H1 (cell line): ENCODE measurements around the gene COG3. TPM values are rescaled to one million over a fixed set of nuclear protein-coding genes. Genes with fewer than 3 reads are reported as not detected.

Source experiments
- CBX5 ChIP-seq: fragments of 300-800, 300-1000 bp; sonication (generic); IDR thresholded peaks from 2 replicates; pipeline ENCODE4 v1.7.1; 2016; ENCODE audit warnings: antibody characterized with exemption, low read length, low read depth
- CHD7 ChIP-seq: fragments of 300-600 bp; sonication (generic); IDR thresholded peaks from 2 replicates; pipeline ENCODE4 v1.7.1; 2012; ENCODE audit warnings: low read length, moderate library complexity, mild to moderate bottlenecking, inconsistent platforms; ENCODE audit not compliant: insufficient replicate concordance
- RAD21 ChIP-seq, 2 experiments: IDR thresholded peaks in 1 of 2; conservative IDR thresholded peaks in 1 of 2; 2 replicates each; pipeline ENCODE4 v1.6.1; 2011; ENCODE audit warnings: low read depth in 2 of 2, low read length in 2 of 2, improper control_type of control experiment in 1 of 2, inconsistent platforms in 1 of 2, mild to moderate bottlenecking in 1 of 2, moderate library complexity in 1 of 2
- SIX5 ChIP-seq: IDR thresholded peaks from 2 replicates; pipeline ENCODE4 v1.6.1; 2011; ENCODE audit warnings: mild to moderate bottlenecking, low read depth, low read length
- polyA plus RNA-seq, 7 experiments: library from polyadenylated mRNA; depleted of rRNA in 3 of 7; stranded (reverse) in 5 of 7; unstranded in 2 of 7; fragments of >200 nt in 5 of 7; fragments of 200-250 nt in 2 of 7; gene quantifications; 1 replicate in 5 of 7; 2 replicates in 1 of 7; 4 replicates in 1 of 7; pipeline versions ENCODE4 v1.2.1 to v1.2.3, GENCODE V29; 2011 to 2013; ENCODE audit warnings: missing spikeins in 2 of 7, mixed read lengths in 2 of 7
- total RNA-seq: library from RNA; stranded (reverse); fragmentation: NEBNext Ultra II Directional; extraction: Animal tissue kit (Norgen Biotek cat#: 25700); gene quantifications from 2 replicates; pipeline ENCODE4 v1.2.1, GENCODE V29; 2021

COG3 gene
- total and polyA plus RNA-seq, 2 of the 8 experiments (the other 6 are each of a cell fraction or from before 2014, with no cell fraction given): 12.7 to 13.5 TPM

- TF ChIP-seq CHD7 (no peak), RAD21 (IDR thresholded peaks at IDR 0.05 in 1 of 2, conservative IDR thresholded peaks at IDR 0.05 in 1 of 2; ENCODE audit: low read depth in 2 of 2, low read length in 2 of 2) (no peak), SIX5 (no peak), CBX5 (no peak)
These were observed 31.4 kb upstream of the COG3 start (continued) for GRCh38 chr13:45433381-45433790.
